Myocyte (in vitro differentiated cells): ENCODE results near the gene CTNNA1. TPM values are rescaled to one million over a fixed set of nuclear protein-coding genes. Genes with fewer than 3 reads are reported as not detected.
A peak's percentile ranks its signal among the peaks of the same experiment; 100 is the strongest.
"Not testable (repeated sequence)": the region's sequence is repeated elsewhere in the genome, so short reads cannot be mapped to it uniquely, and the experiment has no call there.

Experiments used
- DNase-seq: peaks from one replicate; pipeline ENCODE4 v3.0.0-alpha.2; 2012; ENCODE audit warnings: low read depth
- total RNA-seq: library from RNA; depleted of rRNA; stranded (reverse); fragments of >200 nt; gene quantifications from 2 replicates; pipeline ENCODE4 v1.2.3, GENCODE V29; 2014

Gene CTNNA1
- total RNA-seq, 1 donor from 2014 or later = 787 TPM

DNA sequence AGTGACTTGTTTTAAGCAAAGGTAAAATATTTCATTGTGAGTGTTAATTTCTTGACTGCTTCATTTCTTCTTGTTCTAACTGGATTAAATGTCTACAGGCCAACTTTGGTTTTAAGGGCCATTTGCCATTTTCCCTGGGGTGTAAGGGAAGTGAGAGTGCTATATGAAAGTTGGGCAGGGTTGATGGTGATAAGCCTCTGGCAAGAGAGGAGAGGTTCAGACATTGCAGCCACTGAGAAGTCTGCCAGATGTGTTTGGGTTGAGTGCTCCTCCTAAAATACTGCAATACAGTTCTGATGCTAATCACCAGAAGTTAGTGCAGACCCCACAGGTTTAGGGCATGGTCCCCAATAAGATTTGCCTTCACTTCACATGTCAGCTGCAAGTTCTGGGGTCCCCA, 136.8 kb downstream of the CTNNA1 start:
- DNase-seq = no peak

GRCh38 chr5:138890644-138891043, 137.4 kb downstream of the CTNNA1 start:
- no peak for DNase-seq

DNA sequence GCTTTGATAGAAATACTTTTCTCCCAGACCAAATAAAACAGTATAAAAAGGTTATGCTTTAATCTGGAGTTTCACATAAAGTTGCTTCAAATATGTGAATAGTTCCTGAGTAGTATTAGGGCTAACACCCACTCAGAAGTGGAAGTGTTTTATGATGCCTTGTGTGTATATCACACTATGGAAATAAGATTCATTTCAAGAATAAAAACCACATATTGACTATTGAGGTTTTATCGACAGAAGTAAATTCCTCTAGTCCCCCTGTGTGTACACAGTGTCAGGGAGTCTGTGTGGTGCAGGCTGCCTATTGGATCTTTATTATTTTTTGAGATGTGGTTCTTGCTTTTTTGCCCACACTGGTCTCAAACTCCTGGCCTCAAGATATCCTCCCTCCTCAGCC, 142.7 kb downstream of the CTNNA1 start:
- no peak for DNase-seq

- no peak for DNase-seq
Measured at GRCh38 chr5:138898299-138898698, 145.1 kb downstream of the CTNNA1 start.

GRCh38 chr5:138898742-138899141, 145.5 kb downstream of the CTNNA1 start:
- DNase-seq = no peak

DNA sequence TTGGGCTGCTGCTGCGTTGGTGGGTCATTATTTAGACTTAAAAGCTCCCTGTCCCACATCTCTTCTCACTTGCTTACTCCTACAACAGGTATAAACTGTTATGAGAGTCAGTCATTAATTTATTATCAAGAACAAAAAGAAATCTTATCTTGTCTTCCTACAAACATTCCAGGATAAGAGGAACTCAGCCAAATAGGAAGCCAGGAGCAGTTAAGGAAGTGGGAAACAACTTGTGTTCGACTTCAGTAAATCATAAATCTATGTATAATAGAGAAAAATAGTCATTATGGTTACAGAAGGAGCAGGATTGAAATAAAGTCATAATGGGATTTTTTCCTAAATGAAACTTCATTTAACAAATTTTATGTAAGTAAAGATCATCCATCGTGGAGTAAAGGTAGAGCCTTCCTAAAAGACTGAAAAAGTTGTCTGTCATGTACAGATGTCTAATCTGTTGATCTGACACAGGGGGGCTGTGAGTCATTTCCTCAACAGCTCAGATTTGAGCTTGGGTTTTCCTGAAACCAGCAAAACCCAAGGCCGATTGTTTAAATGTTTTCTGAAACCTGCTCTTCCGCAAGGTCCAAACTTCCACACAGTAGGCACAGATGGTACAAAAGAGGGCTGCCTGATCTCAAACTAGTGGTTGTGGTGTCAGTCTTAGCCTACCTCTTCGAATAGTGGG, 147.2 kb downstream of the CTNNA1 start:
- no peak for DNase-seq

- peak; percentile 10 for DNase-seq
Measured at GRCh38 chr5:138901716-138902115, 148.5 kb downstream of the CTNNA1 start.

DNA sequence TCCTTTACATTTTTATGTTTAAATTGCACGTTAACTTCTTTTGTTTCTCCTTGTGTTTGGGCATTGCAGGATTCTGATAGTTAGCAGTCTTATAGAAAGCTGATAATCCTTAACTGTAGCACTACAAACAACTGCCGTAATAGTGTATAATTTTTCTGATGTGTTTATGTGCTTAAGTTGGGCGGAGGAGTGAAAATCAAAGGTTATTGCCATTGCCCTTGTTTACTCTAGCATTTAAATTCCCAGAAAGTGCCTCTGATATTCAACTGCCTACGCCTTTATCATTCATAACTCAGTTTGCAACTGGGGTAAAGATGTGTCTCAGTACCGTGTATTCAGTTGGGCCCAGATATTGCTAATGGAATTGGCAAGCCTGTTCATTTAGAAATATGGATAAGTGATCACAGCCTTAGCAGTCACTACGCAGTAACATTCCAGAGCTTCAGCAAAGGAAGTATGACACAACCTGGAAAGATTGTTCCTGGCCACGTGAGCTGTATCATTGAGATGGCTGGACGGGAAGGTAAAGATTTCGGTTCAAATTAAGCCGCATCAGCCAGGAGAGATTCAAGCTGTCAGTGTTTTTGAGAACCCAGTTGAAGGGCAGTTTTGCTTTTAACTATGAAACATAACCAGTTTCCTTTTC, 150.0 kb downstream of the CTNNA1 start:
- DNase-seq = no peak

DNA sequence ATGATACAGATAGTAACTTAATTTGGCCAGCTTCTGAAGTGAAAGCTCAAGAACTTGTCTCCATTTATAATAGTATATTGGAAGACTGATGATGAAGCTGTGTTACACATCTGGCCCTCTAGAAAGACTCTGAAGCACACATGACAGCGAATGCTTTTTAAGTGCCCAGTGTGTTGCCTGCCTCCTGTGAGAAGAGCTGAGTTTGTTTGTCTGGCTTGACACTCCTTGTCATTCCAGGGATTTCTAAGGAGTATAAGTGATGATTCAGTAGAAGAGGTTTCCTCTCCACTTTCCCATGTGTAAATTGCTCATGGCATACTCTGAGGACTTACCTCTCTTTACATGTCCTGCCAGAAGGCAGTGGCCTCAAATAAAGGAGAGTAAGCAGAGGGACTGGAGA, 152.3 kb downstream of the CTNNA1 start:
- peak; percentile 68 for DNase-seq

DNA sequence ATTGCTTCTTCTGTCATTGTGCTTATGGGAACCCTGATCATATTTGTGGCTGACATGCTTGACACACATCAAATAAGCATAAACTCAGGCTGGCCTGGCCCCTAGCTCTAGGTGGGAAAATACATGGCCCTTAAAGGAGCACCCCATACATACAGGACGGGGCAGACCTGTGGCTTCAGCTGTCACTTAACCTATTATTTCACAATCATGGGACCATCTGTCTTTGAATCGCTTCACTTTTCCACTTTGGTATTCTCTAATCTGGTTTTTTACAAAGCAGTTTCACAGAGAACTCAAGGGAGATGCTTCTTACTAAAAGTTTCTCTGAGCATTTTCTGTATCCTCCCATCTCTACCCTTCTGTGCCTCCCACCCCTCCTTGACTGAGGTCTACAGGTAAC, 156.5 kb downstream of the CTNNA1 start:
- DNase-seq = no peak

- peak; percentile 60 for DNase-seq
Measured at GRCh38 chr5:138910546-138911185, 157.4 kb downstream of the CTNNA1 start.

- peak; percentile 38 for DNase-seq
Measured at GRCh38 chr5:138911441-138911840, 158.2 kb downstream of the CTNNA1 start.

GRCh38 chr5:138912093-138912492, 158.9 kb downstream of the CTNNA1 start:
- no peak for DNase-seq

GRCh38 chr5:138913773-138914172, 160.5 kb downstream of the CTNNA1 start:
- DNase-seq = no peak

GRCh38 chr5:138914338-138914737, 161.1 kb downstream of the CTNNA1 start:
- DNase-seq = no peak

- no peak for DNase-seq
Measured at GRCh38 chr5:138918686-138919085, 165.5 kb downstream of the CTNNA1 start.

GRCh38 chr5:138920181-138920580, 167.0 kb downstream of the CTNNA1 start:
- DNase-seq = no peak

DNA sequence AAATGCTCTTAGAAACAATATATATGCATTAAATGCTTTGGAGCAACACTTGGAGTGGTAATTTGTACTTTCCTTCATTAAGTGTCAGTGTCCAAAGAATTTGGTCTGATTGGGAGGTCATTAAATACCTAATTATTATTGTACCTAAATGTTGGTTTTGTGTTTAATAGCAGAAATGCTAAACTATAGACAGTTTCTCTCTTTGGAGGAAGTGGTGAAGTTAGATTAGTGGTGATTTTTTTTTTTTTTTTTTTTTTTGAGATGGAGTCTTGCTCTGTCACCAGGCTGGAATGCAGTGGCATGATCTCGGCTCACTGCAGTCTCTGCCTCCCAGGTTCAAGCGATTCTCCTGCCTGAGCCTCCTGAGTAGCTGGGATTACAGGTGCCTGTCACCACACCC, 168.1 kb downstream of the CTNNA1 start:
- not testable (repeated sequence) for DNase-seq

- DNase-seq = no peak
Measured at GRCh38 chr5:138922494-138922893, 169.3 kb downstream of the CTNNA1 start.

- DNase-seq = no peak
Measured at GRCh38 chr5:138925090-138925635, 171.9 kb downstream of the CTNNA1 start.

GRCh38 chr5:138926257-138926656, 173.0 kb downstream of the CTNNA1 start:
- DNase-seq = no peak
